ENCODE measurements around the gene TET3. TPM values are rescaled to one million over a fixed set of nuclear protein-coding genes. Genes with fewer than 3 reads are reported as not detected.

TET3 gene
- total RNA-seq, 4 donors from 2014 or later = 18.2 to 38.7 (median 27.0) TPM

DNA sequence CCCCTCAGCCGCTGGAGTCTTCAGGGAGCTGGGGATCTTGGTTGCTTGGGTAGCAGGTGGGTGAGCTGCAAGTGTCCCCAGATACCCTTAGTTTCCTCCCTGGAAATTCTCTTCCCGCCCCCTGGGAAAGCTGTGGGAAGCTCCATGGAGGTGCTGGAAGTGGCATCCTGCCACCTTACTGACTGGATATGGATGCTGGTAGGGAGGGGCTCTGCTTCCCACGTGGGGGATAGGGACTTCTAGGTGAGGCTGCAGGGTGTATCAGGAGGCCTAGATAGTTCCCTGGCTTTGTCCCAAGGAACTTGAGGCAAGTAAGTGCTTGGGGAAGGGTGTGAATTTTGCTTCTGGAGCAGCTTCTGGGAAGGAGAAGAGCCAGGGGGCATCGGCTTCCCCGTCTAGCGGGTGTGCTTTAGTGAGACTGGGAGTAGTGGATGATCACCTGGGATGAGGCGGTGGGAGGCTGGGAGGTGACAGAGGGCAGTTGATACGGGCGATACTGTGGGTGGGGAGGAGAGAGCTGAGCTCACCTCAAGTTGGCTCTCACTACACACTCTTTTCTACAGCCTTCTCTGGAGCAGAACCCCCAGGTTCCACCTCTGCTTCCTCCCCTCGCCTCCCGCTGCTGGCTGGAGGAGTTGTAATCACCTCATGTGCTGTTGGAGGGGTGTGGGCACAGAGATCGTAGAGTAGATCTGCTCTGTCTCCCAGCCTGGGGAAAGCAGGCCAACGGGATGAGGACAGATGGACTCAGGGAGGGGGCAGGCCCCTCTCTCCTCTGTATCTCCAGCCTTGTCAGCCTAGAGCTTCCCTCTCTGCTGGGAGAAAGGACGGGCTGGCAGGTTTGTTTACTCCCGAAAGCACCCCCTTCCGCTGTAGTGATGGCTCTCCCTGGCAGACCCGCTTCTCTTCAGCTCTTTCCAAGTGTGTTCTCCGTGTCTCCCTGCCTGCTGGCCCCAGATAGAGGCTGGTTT lies 19.8 kb downstream of the TET3 start:
- Histone ChIP-seq H3K27me3 (no peaks in the 10 kb centered on the region), H3K36me3 (peaks cover 0 to 4% (median 0%) of the 10 kb centered on the region in 3 donors), H3K4me3 (no peak overlapping the region), H3K4me1 (peaks cover 0 to 69% (median 5%) of the 10 kb centered on the region in 4 donors), H3K9me3 (no peaks in the 10 kb centered on the region), H3K27ac (no peak overlapping the region)
- TF ChIP-seq, protein P1, sequence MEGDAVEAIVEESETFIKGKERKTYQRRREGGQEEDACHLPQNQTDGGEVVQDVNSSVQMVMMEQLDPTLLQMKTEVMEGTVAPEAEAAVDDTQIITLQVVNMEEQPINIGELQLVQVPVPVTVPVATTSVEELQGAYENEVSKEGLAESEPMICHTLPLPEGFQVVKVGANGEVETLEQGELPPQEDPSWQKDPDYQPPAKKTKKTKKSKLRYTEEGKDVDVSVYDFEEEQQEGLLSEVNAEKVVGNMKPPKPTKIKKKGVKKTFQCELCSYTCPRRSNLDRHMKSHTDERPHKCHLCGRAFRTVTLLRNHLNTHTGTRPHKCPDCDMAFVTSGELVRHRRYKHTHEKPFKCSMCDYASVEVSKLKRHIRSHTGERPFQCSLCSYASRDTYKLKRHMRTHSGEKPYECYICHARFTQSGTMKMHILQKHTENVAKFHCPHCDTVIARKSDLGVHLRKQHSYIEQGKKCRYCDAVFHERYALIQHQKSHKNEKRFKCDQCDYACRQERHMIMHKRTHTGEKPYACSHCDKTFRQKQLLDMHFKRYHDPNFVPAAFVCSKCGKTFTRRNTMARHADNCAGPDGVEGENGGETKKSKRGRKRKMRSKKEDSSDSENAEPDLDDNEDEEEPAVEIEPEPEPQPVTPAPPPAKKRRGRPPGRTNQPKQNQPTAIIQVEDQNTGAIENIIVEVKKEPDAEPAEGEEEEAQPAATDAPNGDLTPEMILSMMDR (IDR thresholded peaks at IDR 0.05) = no peak
- TF ChIP-seq POLR2A (IDR thresholded peaks at IDR 0.05) = no peak
- DNase-seq = peak in 1 of 3 donors; percentile 27

DNA sequence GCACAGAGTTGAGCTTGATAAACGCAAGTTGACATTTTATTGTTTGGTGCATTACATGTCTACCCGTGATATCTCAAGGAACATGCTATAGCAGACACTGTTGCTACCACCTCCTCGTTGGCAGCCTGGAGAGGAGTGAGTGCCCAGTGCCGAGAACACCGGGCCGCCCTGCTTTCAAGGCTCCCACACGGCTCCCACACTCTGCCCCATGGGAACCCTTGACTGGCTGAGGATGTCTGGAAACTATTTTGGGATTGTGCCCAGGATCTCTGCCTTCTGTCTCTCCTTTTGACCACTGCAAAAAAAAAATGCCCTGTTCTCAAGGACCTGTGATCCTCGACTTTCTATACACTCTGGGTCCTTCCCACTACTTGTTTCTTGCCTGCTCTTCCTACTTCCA lies 21.1 kb downstream of the TET3 start:
- H3K4me1 ChIP-seq = peaks cover 0 to 71% (median 5%) of the 10 kb centered on the region in 4 donors

DNA sequence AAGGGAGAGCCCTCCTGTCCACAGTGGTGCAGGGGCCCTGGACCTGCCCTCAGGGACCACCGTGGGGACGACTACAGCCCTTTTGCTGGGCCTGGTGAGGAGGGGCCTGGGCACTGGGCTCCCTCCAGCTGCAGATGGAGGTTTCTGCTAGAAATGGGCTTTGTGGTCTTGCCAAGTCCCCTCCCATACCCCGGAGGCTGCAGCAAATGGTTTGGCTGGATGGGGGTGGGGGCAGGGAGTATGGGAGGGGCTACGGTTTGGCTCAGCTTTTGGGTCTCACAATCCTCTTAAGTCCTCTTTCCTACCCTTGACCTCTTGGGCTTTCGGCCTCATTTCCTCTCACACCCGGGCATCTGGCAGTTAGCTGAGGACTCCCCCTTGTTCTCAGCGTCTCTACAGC lies 21.7 kb downstream of the TET3 start:
- H3K9me3 ChIP-seq = no peaks in the 10 kb centered on the region
- no peak overlapping the region for H3K27ac ChIP-seq
- peak in 1 of 3 donors; percentile 32 for DNase-seq
- no peak overlapping the region for H3K4me3 ChIP-seq
- peaks cover 0 to 4% (median 0%) of the 10 kb centered on the region in 3 donors for H3K36me3 ChIP-seq
- H3K27me3 ChIP-seq = no peaks in the 10 kb centered on the region
- TF ChIP-seq, protein P1 (IDR thresholded peaks at IDR 0.05) = no peak
- no peak for TF ChIP-seq POLR2A (IDR thresholded peaks at IDR 0.05)
- peaks cover 0 to 69% (median 5%) of the 10 kb centered on the region in 4 donors for H3K4me1 ChIP-seq

More for the DNA sequence above, 21.1 kb downstream of the TET3 start:
- TF ChIP-seq, protein P1 (IDR thresholded peaks at IDR 0.05) = no peak
- TF ChIP-seq POLR2A (IDR thresholded peaks at IDR 0.05) = no peak
- peak in 2 of 3 donors; percentile 1 to 36 for DNase-seq
- no peak overlapping the region for H3K27ac ChIP-seq
- H3K36me3 ChIP-seq = peaks cover 0 to 4% (median 0%) of the 10 kb centered on the region in 3 donors
- H3K27me3 ChIP-seq = no peaks in the 10 kb centered on the region
- H3K4me3 ChIP-seq = no peak overlapping the region
- H3K9me3 ChIP-seq = no peaks in the 10 kb centered on the region

DNA sequence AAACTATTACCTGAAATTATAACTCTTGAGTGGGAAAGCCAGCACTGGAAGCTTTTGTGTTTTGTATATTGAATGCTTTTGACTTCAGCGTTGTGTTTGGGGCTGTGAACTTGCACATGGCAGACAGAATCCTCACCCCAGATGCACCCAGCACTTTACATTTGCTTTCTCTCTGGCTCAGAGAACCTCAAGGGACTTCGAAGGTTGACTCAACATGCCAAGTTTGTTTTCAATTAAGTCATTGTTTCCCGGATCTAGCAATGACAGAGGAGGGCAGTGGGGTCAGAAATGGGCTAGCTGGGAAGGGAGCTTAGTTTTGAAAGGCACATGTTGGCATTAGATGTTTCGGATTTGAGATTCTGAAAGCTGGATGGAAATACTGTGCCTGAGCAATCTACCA lies 22.4 kb downstream of the TET3 start:
- Histone ChIP-seq H3K36me3 (peaks cover 0 to 4% (median 0%) of the 10 kb centered on the region in 3 donors), H3K27me3 (no peaks in the 10 kb centered on the region), H3K4me3 (no peak overlapping the region), H3K27ac (no peak overlapping the region), H3K4me1 (peaks cover 0 to 62% (median 5%) of the 10 kb centered on the region in 4 donors), H3K9me3 (no peaks in the 10 kb centered on the region)
- DNase-seq = peak in 1 of 3 donors; percentile 13
- TF ChIP-seq POLR2A (IDR thresholded peaks at IDR 0.05) = no peak
- TF ChIP-seq, protein P1 (IDR thresholded peaks at IDR 0.05) = no peak

DNA sequence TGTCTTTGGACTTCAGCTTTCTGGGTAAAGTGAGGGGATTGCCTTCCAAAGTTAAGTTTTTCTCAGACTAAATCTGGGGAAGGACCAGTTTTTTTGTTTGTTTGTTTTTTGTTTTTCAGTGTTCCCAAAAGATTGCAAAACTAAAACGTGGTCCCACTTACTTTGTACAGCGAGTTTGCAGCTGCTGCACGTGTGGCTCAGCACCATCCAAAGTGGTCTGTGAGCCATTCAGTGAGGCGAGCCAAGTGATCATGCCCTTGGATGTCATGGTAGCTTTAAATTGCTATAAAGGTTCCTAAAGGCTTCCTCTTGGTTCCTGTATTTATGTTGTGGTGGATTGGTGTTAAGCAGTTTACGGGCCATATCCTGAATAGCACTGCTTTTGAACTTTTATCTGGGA lies 23.0 kb downstream of the TET3 start:
- TF ChIP-seq, protein P1 (IDR thresholded peaks at IDR 0.05) = no peak
- TF ChIP-seq POLR2A (IDR thresholded peaks at IDR 0.05) = no peak
- DNase-seq = no peak
- H3K9me3 ChIP-seq = no peaks in the 10 kb centered on the region
- H3K4me1 ChIP-seq = peaks cover 0 to 61% (median 5%) of the 10 kb centered on the region in 4 donors
- no peak overlapping the region for H3K4me3 ChIP-seq
- no peak overlapping the region for H3K27ac ChIP-seq
- H3K27me3 ChIP-seq = no peaks in the 10 kb centered on the region
- peaks cover 0 to 4% (median 0%) of the 10 kb centered on the region in 3 donors for H3K36me3 ChIP-seq
